ENCODE data around the gene PLA2G4B.

PLA2G4B gene

GRCh38 chr15:41806291-41807181 is 32.1 kb upstream of the PLA2G4B start:
- no peak for DNase-seq
- no peak for ATAC-seq

- ATAC-seq, result no peak
- DNase-seq, result no peak
Measured at GRCh38 chr15:41809121-41809520, 29.5 kb upstream of the PLA2G4B start.

DNA sequence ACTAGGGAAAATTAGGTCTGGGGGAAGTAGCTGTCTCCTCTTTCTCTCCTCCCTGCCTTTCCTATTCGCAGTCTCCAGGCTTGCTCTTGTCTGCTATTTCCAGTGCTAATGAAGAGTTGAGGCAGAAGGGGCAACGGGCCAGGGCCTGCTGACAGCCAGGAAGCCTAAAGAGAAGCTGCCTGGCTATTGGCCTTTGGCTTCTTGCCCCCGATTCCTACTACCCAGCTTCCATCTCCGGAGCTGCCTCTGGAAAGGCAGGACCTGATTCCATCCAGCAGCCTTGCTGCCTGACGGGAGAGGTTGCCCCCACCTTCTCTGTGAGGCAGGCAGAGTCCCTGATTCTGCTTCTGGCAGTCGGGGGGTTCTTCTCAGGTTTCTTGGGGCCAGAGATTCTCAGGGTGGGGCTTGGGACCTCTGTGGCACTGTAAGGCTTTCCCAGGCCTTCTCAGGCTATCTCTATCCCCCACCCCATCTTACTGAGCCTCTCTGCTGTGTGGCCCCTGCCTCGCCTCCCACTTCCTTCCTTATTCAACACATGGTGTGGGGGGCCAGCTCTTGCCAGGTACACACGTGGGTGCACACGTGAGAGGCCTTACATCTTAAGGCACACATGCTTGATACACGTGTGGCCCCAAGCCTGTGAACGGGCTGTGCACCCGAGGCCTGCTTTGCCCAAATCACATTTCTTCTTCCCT is 29.0 kb upstream of the PLA2G4B start:
- DNase-seq (no peak), ATAC-seq (no peak)

DNA sequence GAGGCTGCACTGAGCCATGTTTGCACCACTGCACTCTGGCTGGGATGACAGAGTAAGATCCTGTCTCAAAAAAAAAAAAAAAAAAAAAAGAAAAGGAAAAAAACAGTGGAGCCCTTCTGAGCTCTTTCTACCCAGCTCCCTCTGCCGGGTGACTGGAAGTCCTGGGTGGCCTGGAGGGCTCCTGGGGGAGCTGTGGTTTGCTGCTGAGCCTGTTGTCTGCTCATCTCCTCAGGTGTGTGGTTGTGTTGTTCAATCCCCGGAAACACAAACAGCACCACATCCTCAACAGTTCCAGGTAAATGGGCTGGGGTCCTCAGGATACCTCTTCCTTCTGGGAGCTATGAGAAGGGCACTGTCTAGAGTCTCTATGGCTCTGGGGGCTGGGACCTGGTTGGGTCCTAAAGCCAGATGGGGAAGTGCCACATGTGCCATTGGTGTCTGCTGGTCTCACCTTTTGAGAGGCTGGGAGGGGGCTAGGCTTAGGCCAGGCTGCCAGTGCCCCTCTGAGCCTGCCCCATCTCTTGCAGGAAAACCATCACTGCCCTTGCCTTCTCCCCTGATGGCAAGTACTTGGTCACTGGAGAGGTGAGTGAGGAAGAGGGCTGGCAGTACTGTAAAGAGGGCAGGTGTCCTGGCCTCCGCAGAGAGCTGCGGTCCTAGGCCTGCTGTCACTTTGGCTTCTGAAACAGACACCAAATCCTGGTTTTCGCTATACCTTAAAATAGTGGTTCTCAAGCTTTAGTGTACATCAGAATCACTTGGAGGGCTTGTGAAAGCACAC is 27.8 kb upstream of the PLA2G4B start:
- DNase-seq (no peak), ATAC-seq (no peak)

DNA sequence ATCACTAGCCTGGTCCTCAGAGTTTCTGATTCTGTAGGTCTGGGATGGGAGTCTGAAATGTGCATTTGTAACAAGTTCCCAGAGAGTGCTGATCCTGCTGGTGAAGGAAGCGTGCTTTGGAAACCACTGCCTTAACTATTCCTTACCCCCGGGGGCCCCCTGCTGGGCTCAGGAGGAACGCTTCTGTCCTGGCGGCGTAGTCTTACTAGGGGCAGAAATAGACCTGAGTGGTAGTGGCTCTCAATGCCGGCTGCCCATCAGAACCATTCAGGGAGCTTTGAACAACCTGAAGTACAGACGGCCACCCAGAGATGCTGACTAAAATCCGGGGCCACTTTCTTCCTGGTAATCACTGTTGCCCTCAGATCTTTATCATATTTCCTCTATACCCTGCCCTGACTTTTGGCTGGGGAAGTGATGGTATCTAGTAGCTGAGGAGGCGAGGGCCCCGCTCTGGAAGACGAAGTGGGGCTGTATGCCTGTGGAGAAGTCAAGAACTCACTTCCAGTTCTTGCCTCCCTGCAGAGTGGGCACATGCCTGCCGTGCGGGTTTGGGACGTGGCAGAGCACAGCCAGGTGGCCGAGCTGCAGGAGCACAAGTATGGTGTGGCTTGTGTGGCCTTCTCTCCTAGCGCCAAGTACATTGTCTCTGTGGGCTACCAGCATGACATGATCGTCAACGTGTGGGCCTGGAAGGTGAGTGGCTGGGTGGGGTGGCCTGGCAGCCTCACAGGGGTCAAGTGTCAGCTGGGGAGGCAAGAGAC is 27.0 kb upstream of the PLA2G4B start:
- DNase-seq, result peak; percentile 75
- ATAC-seq, result peak; percentile 86

GRCh38 chr15:41812820-41813375 is 25.7 kb upstream of the PLA2G4B start:
- DNase-seq, result no peak
- no peak for ATAC-seq

- ATAC-seq, result no peak
- DNase-seq, result no peak
Measured at GRCh38 chr15:41813426-41813825, 25.2 kb upstream of the PLA2G4B start.

DNA sequence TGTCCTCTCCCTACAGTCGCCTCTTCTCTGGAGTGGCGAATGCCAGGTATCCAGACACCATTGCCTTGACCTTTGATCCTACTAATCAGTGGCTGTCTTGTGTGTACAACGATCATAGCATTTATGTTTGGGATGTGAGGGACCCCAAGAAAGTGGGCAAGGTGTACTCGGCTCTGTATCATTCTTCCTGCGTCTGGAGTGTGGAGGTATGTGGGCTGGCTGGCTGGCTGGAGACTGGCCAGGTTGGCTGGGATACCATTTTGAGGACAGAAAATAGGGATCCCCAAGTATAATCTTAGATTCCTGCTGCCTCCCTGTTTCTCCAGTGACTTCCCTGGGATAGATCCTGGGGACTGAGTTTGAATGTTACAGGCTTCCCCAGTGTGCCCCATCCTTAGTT is 24.1 kb upstream of the PLA2G4B start:
- DNase-seq, result no peak
- no peak for ATAC-seq

DNA sequence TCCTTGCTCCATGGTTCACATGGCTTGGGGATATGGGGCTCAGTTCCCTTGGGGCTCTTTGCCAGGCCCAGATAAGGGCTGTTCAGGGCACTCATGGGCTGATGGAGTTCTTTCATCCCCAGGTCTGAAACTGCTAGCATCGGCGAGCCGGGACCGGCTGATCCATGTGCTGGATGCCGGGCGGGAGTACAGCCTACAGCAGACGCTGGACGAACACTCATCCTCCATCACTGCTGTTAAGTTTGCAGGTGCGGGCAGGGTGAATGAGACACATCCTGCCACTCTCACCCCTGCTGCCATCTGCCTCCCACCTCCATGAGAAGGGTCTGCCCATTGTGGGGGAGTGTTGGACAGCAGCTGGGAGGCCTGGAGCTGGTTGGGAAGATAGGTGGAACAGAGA is 21.9 kb upstream of the PLA2G4B start:
- DNase-seq (no peak), ATAC-seq (no peak)

GRCh38 chr15:41817327-41817726 is 21.3 kb upstream of the PLA2G4B start:
- DNase-seq, result no peak
- ATAC-seq, result no peak

DNA sequence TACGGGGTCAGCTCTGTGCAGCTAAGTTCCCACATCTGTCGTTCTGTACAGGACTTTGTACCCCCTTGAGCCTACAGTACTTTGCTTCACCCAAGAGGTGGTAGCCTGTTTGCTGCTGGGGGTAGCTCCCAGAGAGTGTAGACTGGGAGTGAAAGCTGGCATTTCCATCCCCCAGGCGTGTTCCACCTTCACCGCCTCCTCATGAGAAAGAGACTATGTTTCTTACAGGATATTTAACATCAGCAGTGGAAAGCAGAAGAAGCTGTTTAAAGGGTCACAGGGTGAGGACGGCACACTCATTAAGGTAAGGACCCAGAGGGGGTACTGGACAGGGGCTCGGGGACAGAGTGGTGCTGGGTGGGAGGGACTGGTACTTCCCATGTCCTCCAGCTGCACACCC is 20.9 kb upstream of the PLA2G4B start:
- ATAC-seq, result no peak

GRCh38 chr15:41819455-41820050 is 19.1 kb upstream of the PLA2G4B start:
- DNase-seq (no peak), ATAC-seq (no peak)

More for the DNA sequence above, 20.9 kb upstream of the PLA2G4B start:
- DNase-seq, result no peak

GRCh38 chr15:41820791-41821423 is 17.7 kb upstream of the PLA2G4B start:
- ATAC-seq, result no peak
- DNase-seq, result no peak

DNA sequence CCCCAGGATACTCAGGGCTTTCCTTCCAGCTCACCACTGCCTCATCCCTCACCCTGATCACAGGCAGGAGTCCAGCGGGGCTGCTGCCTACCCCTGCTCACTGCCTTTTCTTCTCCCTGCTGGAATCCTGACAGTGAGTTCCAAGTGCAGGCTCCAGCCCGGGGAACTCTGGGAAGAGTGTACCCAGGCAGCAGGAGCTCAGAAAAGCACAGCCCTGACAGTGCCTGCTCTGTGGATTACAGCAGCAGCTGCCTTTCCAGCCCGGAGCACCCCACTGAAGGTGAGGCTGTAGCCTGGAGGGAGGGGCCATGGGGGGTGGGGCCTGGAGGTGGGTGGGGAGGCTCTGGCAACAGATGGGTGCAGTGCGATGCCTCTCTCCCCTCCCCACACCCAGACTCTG is 16.8 kb upstream of the PLA2G4B start:
- no peak for ATAC-seq

GRCh38 chr15:41822471-41822870 is 16.2 kb upstream of the PLA2G4B start:
- no peak for DNase-seq
- ATAC-seq, result no peak

More for the DNA sequence above, 16.8 kb upstream of the PLA2G4B start:
- DNase-seq, result no peak

- ATAC-seq (no peak), DNase-seq (no peak)
Measured at GRCh38 chr15:41822957-41823356, 15.7 kb upstream of the PLA2G4B start.

- DNase-seq, result no peak
- ATAC-seq, result no peak
Measured at GRCh38 chr15:41823502-41823901, 15.1 kb upstream of the PLA2G4B start.

- no peak for ATAC-seq
- no peak for DNase-seq
Measured at GRCh38 chr15:41824062-41824745, 14.4 kb upstream of the PLA2G4B start.

- DNase-seq, result no peak
- ATAC-seq, result no peak
Measured at GRCh38 chr15:41825145-41825544, 13.5 kb upstream of the PLA2G4B start.
